Fibroblast of villous mesenchyme (primary cell): ENCODE measurements around the gene NYNRIN. TPM values are rescaled to one million over a fixed set of nuclear protein-coding genes. Genes with fewer than 3 reads are reported as not detected.
A peak's percentile ranks its signal among the peaks of the same experiment; 100 is the strongest.

Source experiments
- DNase-seq: peaks from one replicate; pipeline ENCODE4 v3.0.0-alpha.2; 2010; ENCODE audit warnings: low read depth
- H3K4me3 ChIP-seq: 2 replicates; pipeline ENCODE4 v1.5.1; 2011; ENCODE audit warnings: low read depth, mild to moderate bottlenecking, low read length
- total RNA-seq: library from RNA; depleted of rRNA; stranded (reverse); fragments of >200 nt; gene quantifications from 2 replicates; pipeline ENCODE4 v1.2.3, GENCODE V29; 2012
- TF ChIP-seq, protein P1 (sequence below): IDR thresholded peaks from 2 replicates; pipeline ENCODE4 v1.5.1; 2012; ENCODE audit warnings: low read depth, mild to moderate bottlenecking, low read length; ENCODE audit not compliant: insufficient read depth

Gene NYNRIN
- total RNA-seq, 1 donor = 15.5 TPM

DNA sequence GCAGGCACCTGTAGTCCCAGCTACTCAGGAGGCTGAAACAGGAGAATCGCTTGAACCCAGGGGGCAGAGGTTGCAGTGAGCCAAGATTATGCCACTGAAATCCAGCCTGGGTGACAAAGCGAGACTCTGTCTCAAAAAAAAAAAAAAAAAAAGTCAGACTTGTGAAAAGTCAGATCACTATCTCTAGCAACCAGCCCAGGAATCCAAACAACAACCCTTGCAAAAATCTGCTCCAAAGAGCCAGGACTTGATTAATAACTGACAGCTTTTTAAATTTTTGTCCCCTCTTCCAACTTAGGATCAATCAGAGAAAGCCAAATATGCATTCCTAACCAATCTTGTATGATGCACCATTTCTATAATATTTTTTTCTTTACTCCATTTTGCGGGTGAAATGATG lies 38.5 kb upstream of the NYNRIN start:
- H3K4me3 ChIP-seq = no peak overlapping the region
- DNase-seq = no peak
- TF ChIP-seq, protein P1, sequence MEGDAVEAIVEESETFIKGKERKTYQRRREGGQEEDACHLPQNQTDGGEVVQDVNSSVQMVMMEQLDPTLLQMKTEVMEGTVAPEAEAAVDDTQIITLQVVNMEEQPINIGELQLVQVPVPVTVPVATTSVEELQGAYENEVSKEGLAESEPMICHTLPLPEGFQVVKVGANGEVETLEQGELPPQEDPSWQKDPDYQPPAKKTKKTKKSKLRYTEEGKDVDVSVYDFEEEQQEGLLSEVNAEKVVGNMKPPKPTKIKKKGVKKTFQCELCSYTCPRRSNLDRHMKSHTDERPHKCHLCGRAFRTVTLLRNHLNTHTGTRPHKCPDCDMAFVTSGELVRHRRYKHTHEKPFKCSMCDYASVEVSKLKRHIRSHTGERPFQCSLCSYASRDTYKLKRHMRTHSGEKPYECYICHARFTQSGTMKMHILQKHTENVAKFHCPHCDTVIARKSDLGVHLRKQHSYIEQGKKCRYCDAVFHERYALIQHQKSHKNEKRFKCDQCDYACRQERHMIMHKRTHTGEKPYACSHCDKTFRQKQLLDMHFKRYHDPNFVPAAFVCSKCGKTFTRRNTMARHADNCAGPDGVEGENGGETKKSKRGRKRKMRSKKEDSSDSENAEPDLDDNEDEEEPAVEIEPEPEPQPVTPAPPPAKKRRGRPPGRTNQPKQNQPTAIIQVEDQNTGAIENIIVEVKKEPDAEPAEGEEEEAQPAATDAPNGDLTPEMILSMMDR = no peak

DNA sequence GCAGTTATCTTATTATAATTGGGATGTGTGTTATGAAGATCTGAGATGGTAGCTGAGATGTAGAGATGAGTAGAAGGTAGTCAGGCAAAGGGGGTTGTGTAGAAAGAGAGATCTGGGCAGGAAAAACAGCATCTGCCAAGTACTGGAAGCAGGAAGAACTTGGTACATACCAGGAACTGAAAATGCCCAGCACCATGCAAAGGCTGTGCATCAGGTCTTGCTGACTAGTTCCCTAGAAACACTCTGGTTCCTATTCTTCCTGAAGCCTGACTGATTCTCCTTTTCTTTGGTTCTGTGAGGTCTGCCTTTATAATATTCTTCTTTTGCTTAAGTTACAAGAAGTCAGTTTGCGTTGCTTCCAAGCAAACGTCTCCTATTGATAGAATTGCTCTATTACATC lies 37.5 kb upstream of the NYNRIN start:
- no peak overlapping the region for H3K4me3 ChIP-seq
- TF ChIP-seq, protein P1 = no peak
- no peak for DNase-seq

DNA sequence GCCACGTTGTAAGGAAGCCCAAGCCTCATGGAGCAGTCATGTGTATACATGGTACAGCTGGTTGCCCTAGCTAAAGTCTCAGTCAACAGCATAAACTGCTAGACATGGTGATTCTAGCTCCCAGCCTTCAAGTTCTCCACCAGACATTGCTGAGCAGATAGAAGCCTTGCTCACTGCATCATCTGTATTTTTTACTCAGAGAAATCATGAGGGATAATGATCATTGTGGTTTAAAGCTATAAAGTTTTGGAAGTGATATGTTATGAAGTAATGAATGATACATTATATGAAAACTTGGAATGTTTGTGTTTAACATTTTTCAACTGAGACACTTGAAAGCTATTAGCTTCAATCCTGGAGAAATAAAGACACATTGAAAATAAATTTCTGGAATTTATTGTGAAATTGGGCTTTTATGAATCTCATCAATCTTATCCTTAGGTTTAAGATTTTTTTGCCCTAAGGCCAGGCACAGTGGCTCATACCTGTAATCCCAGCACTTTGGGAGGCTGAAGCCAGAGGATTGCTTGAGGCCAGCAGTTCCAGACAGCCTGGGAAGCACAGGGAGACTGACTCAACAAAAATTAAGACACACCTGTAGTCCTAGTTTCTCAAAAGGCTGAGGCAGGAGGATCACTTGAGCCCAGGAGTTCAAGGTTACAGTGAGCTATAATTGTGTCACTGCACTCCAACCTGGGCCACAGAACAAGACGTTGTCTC lies 36.4 kb upstream of the NYNRIN start:
- no peak overlapping the region for H3K4me3 ChIP-seq
- TF ChIP-seq, protein P1 = no peak
- peak; percentile 30 for DNase-seq

DNA sequence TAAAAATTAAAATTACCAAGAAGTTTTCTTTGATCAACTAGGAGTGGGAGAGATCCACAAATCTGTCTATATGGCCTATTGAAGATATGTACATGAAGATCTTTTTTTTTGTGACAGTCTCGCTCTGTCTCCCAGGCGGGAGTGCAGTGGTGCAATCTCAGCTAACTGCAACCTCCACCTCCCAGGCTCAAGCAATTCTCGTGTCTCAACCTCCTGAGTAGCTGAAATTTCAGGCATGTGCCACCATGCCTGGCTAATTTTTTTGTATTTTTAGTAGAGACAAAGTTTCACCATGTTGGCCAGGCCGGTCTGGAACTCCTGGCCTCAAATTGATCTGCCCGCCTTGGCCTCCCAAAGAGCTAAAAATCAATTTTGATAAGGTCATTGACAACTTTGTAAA lies 35.4 kb upstream of the NYNRIN start:
- no peak overlapping the region for H3K4me3 ChIP-seq
- TF ChIP-seq, protein P1 = no peak
- DNase-seq = no peak

DNA sequence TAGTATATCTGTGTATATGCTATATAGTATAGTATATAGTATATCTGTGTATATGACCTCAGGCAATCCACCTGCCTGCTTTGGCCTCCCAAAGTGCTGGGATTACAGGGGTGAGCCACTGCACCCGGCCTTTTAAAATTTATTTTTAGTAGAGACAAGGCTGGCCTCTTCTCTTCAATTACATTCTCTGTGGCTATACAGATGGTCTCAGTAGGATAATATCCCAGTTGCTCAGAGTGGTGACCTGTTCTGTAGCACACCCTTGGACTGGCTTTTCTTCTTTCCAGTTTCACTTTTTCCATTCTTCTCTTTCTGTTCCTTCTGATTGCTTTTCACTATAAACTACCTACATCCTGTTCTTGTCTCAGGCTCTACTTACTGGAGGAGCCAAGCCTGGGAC lies 34.0 kb upstream of the NYNRIN start:
- no peak overlapping the region for H3K4me3 ChIP-seq
- no peak for DNase-seq
- TF ChIP-seq, protein P1 = no peak

DNA sequence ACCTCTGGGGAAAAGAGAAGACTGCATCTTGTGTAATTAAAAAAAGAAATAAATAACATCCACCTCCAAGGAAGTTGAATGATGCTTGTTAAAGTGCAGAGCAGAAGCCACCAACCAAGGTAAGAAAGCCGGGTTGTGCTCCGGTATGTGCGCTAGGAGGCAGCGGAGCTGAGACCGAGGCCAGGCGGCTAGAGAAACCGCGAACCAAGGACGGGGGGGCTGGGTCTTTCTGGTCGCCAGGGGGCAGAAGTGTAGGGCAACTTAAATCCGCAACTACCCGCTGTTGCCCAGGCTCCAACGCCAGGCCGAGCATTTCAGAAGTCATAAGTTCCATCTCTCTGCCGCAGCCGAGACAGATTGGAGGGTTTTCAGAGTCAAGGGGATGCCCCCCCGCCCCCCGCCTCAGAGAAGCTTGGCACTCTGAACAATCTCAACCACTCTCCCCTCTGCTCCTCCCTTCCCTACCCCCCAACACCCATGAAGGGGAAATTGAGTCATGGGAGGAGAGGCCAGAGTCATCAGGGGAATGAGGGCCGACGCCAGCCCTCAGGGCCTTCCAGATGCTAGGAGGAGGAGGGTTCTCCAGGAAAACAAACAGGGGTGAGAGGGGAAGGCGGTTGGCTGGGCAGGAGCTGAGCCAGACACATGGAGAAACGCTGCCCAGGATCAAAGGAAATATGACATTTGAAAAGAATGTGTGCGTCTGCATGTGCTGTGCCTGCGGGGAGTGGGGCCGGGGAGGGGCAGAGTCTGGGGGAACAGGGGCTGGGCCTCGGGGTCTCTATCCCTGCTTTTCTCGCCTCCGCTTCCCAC lies 33.0 kb upstream of the NYNRIN start:
- TF ChIP-seq, protein P1 = peak; percentile 91
- peak overlapping the region; percentile 96 for H3K4me3 ChIP-seq

More for the DNA sequence above, 33.0 kb upstream of the NYNRIN start:
- DNase-seq = peak; percentile 93
